22Rv1 (cell line): Measurements from ENCODE around the gene DIABLO.

ENCODE experiments used
- ZFX ChIP-seq: fragments of 450-650 bp; IDR thresholded peaks from 2 replicates; pipeline ENCODE4 v1.6.1; 2017; ENCODE audit warnings: antibody characterized with exemption, borderline replicate concordance
- TF ChIP-seq, protein P1 (sequence below): fragments of 450-650 bp; IDR thresholded peaks from 2 replicates; pipeline ENCODE4 v1.5.1; 2017; ENCODE audit warnings: mild to moderate bottlenecking

DNA sequence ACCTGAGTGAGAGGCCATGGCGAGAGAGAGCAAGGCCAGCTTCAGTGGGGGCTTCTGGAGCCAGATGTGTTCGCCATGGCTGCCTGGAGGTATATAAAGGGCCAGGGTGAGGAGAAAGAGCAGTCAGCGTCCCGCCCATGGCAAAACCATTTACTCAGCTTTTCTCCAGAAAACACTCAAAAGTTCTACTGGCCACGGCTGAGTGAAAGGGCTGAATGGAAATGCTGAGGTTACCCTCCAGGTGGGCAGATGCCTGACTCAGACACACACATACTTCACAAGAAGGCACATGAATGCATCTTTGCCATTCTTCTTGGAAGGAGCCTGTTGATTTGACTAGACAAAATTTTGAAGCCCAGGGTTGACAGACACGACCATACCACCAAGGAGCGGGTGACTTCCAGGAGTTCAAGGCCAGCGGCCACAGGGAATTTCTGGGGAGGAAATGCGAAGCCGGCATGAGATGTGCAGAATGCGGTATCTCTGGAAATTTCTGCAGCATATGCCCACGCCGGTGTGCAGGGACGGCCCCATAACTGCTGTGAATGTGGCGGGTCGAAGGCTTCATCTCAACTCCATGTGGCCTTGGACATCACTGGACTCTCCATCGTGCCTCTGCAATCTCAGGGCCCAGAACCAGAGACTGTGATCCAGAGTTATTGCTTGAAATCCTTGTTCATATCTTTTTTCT is 51.6 kb downstream of the DIABLO start, which contains the start of gene IL31:
- TF ChIP-seq, protein P1, sequence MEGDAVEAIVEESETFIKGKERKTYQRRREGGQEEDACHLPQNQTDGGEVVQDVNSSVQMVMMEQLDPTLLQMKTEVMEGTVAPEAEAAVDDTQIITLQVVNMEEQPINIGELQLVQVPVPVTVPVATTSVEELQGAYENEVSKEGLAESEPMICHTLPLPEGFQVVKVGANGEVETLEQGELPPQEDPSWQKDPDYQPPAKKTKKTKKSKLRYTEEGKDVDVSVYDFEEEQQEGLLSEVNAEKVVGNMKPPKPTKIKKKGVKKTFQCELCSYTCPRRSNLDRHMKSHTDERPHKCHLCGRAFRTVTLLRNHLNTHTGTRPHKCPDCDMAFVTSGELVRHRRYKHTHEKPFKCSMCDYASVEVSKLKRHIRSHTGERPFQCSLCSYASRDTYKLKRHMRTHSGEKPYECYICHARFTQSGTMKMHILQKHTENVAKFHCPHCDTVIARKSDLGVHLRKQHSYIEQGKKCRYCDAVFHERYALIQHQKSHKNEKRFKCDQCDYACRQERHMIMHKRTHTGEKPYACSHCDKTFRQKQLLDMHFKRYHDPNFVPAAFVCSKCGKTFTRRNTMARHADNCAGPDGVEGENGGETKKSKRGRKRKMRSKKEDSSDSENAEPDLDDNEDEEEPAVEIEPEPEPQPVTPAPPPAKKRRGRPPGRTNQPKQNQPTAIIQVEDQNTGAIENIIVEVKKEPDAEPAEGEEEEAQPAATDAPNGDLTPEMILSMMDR = no peak
- TF ChIP-seq ZFX = no peak
